PC-9 (cell line): Measurements from ENCODE around the gene KLHL41.

Source experiments
- CTCF ChIP-seq: fragments of 200-600 bp; sonication (generic); conservative IDR thresholded peaks from 2 replicates; pipeline ENCODE4 v1.6.1; 2017; ENCODE audit warnings: mixed run types, antibody characterized with exemption, mild to moderate bottlenecking, moderate library complexity
- EZH2 ChIP-seq: fragments of 200-600 bp; sonication (generic); IDR thresholded peaks from 2 replicates; pipeline ENCODE4 v1.8.0; 2017; ENCODE audit warnings: antibody characterized with exemption, low read depth

- no peak for TF ChIP-seq CTCF
- no peak for TF ChIP-seq EZH2
Observed at GRCh38 chr2:169509955-169510354, 453 bp downstream of the KLHL41 start.
